Measurements from ENCODE around the gene SLC66A1. TPM values are rescaled to one million over a fixed set of nuclear protein-coding genes. Genes with fewer than 3 reads are reported as not detected.

Gene SLC66A1
- total RNA-seq, 4 donors from 2014 or later, result 10.5 to 14.0 (median 12.5) TPM

GRCh38 chr1:19343617-19344350 is 31.7 kb downstream of the SLC66A1 start:
- no peak for TF ChIP-seq POLR2A (IDR thresholded peaks at IDR 0.05)
- TF ChIP-seq CTCF (IDR thresholded peaks at IDR 0.05), result no peak
- TF ChIP-seq POLR2AphosphoS5 (IDR thresholded peaks at IDR 0.05), result no peak
- TF ChIP-seq EP300 (IDR thresholded peaks at IDR 0.05), result no peak
- DNase-seq (ENCODE audit: low spot score in 2 of 2), result no peak
- Histone ChIP-seq H3K4me3 (no peak overlapping the region), H3K9me3 (no peaks in the 10 kb centered on the region), H3K27me3 (no peaks in the 10 kb centered on the region), H3K36me3 (peaks cover 52% of the 10 kb centered on the region), H3K4me1 (peaks cover 48% of the 10 kb centered on the region), H3K27ac (no peak overlapping the region)
- WGBS, result 82% methylated on average over 10 of the region's 20 CpGs

GRCh38 chr1:19344372-19344810 is 32.3 kb downstream of the SLC66A1 start:
- Histone ChIP-seq H3K9me3 (no peaks in the 10 kb centered on the region), H3K4me1 (peaks cover 49% of the 10 kb centered on the region), H3K4me3 (no peak overlapping the region), H3K27me3 (no peaks in the 10 kb centered on the region), H3K36me3 (peaks cover 52% of the 10 kb centered on the region), H3K27ac (no peak overlapping the region)
- TF ChIP-seq EP300 (IDR thresholded peaks at IDR 0.05), result no peak
- TF ChIP-seq CTCF (IDR thresholded peaks at IDR 0.05), result peak; percentile 79 to 94
- WGBS, result 37% methylated on average over 11 of the region's 12 CpGs
- DNase-seq (ENCODE audit: low spot score in 2 of 2), result no peak

- Histone ChIP-seq H3K4me1 (peaks cover 50% of the 10 kb centered on the region), H3K36me3 (peaks cover 52% of the 10 kb centered on the region), H3K27ac (no peak overlapping the region)
These were observed 32.7 kb downstream of the SLC66A1 start for GRCh38 chr1:19344831-19345230.

GRCh38 chr1:19345391-19345790 is 33.3 kb downstream of the SLC66A1 start:
- Histone ChIP-seq H3K27me3 (no peaks in the 10 kb centered on the region), H3K4me3 (no peak overlapping the region), H3K4me1 (peaks cover 53% of the 10 kb centered on the region), H3K36me3 (peaks cover 54% of the 10 kb centered on the region), H3K9me3 (no peaks in the 10 kb centered on the region), H3K27ac (no peak overlapping the region)
- TF ChIP-seq POLR2AphosphoS5 (IDR thresholded peaks at IDR 0.05) (no peak), CTCF (IDR thresholded peaks at IDR 0.05) (no peak), POLR2A (IDR thresholded peaks at IDR 0.05) (no peak)
- 72% methylated on average over 2 of the region's 8 CpGs for WGBS
- no peak for DNase-seq (ENCODE audit: low spot score in 2 of 2)

More at GRCh38 chr1:19344831-19345230, 32.7 kb downstream of the SLC66A1 start:
- H3K4me3 ChIP-seq, result no peak overlapping the region
- DNase-seq (ENCODE audit: low spot score in 2 of 2), result no peak
- no peaks in the 10 kb centered on the region for H3K9me3 ChIP-seq
- no peak for TF ChIP-seq EP300 (IDR thresholded peaks at IDR 0.05)
- TF ChIP-seq POLR2AphosphoS5 (IDR thresholded peaks at IDR 0.05), result no peak
- no peak for TF ChIP-seq POLR2A (IDR thresholded peaks at IDR 0.05)
- WGBS, result 83% methylated on average over 8 of the region's 11 CpGs
- H3K27me3 ChIP-seq, result no peaks in the 10 kb centered on the region

- no peak for DNase-seq (ENCODE audit: low spot score in 2 of 2)
- Histone ChIP-seq H3K36me3 (peaks cover 55% of the 10 kb centered on the region), H3K27me3 (no peaks in the 10 kb centered on the region), H3K4me1 (peaks cover 53% of the 10 kb centered on the region), H3K4me3 (no peak overlapping the region), H3K9me3 (no peaks in the 10 kb centered on the region), H3K27ac (no peak overlapping the region)
- TF ChIP-seq POLR2A (IDR thresholded peaks at IDR 0.05) (no peak), POLR2AphosphoS5 (IDR thresholded peaks at IDR 0.05) (no peak), EP300 (IDR thresholded peaks at IDR 0.05) (no peak), CTCF (IDR thresholded peaks at IDR 0.05) (no peak)
- 82% methylated on average over 6 of the region's 6 CpGs for WGBS
These were observed 33.9 kb downstream of the SLC66A1 start for GRCh38 chr1:19346026-19346425.

Measured in suprapubic skin (tissue), 4 donors.